Esophagus muscularis mucosa (tissue), 3 donors: Measurements from ENCODE around the gene NTM.

Experiments
- EP300 ChIP-seq: sonication (generic); formaldehyde crosslinking; IDR thresholded peaks from one replicate; pipeline ENCODE4 v1.6.1; 2017; ENCODE audit warnings: antibody characterized with exemption
- POLR2AphosphoS5 ChIP-seq, 2 donors: sonication (generic); formaldehyde crosslinking; IDR thresholded peaks; one replicate each; pipeline ENCODE4 v1.6.1; 2017; ENCODE audit warnings: antibody characterized with exemption in 2 of 2

GRCh38 chr11:131536159-131536558 is 165.7 kb downstream of the NTM start:
- TF ChIP-seq EP300 = no peak
- no peak for TF ChIP-seq POLR2AphosphoS5 (IDR thresholded peaks at IDR 0.05)
